ENCODE data around the gene STRA8. TPM values are rescaled to one million over a fixed set of nuclear protein-coding genes. Genes with fewer than 3 reads are reported as not detected.
A peak's percentile ranks its signal among the peaks of the same experiment; 100 is the strongest.

STRA8 gene
- total RNA-seq, 1 donor from 2014 or later, result not detected

DNA sequence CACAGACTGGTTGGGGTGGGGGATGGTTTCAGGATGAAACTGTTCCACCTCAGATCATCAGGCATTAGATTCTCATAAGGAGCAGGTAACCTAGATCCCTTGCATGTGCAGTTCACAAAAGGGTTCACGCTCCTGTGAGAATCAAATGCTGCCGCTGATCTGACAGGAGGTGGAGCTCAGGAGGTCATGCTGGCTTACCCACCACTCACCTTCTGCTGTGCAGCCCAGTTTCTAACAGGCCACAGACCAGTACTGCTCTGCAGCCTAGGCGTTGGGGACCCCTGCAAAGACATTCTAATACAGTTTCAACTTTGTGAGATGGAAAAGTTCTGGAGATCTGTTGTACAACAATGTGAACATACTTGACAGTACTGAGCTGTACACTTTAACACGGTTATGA lies 39.9 kb downstream of the STRA8 start:
- TF ChIP-seq CTCF (IDR thresholded peaks at IDR 0.05) (no peak), POLR2AphosphoS5 (IDR thresholded peaks at IDR 0.05; ENCODE audit: insufficient read depth in 1 of 2, low read depth in 1 of 2) (no peak), POLR2A (IDR thresholded peaks at IDR 0.05) (no peak)
- H3K4me3 ChIP-seq, result no peak overlapping the region
- intact Hi-C loops (cut with DNase I), result loop anchor here (10.0 kb wide), 1 partner anchor 371 kb away; no protein-coding TSS in a partner anchor
- no peaks in the 10 kb centered on the region for H3K4me1 ChIP-seq
- H3K9me3 ChIP-seq, result no peaks in the 10 kb centered on the region
- no peaks in the 10 kb centered on the region for H3K27me3 ChIP-seq
- H3K36me3 ChIP-seq, result no peaks in the 10 kb centered on the region
- no peak overlapping the region for H3K27ac ChIP-seq
- peak; percentile 64 for DNase-seq (ENCODE audit: extremely low spot score in 2 of 2)

- peak; percentile 71 to 87 for DNase-seq (ENCODE audit: extremely low spot score in 2 of 2)
- no peak overlapping the region for H3K4me3 ChIP-seq
- TF ChIP-seq POLR2A (IDR thresholded peaks at IDR 0.05) (no peak), CTCF (IDR thresholded peaks at IDR 0.05) (peak; percentile 67 to 85 (median 77)), POLR2AphosphoS5 (IDR thresholded peaks at IDR 0.05; ENCODE audit: insufficient read depth in 1 of 2, low read depth in 1 of 2) (no peak)
- no peaks in the 10 kb centered on the region for H3K4me1 ChIP-seq
- H3K27me3 ChIP-seq, result no peaks in the 10 kb centered on the region
- intact Hi-C loops (cut with DNase I), result loop anchor here (10.0 kb wide), 1 partner anchor 370 kb away; no protein-coding TSS in a partner anchor
- no peak overlapping the region for H3K27ac ChIP-seq
- H3K9me3 ChIP-seq, result no peaks in the 10 kb centered on the region
- no peaks in the 10 kb centered on the region for H3K36me3 ChIP-seq
These were observed 41.0 kb downstream of the STRA8 start for GRCh38 chr7:135274495-135275268.

DNA sequence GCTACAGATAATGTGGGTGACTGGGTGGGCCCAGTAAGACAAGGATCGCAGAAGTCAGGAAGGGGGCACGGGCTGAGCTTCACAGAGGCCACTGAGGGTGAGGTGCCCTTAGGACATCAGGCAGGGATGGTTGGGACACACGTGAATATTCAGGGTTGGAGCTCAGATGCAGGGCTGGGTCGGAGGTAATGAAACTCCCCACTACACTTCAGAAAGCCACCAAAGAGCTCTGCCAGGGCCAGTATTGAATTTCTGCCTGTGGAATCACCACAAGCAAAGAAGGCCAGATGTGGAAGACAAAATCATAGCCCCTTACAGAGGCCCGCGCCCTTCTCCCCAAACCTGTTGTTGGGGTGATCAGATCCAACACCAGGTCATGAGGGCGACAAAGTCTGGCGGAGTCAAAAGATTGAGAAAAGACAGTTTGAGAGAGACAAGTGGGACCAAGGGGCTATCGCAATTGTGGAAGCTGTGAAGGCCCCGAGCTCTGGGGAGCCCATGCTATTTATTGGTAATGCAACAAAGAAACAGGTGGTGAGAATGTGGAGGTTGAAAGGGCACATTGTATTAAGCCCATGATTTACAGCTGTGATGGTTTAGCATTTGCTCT lies 42.4 kb downstream of the STRA8 start:
- no peaks in the 10 kb centered on the region for H3K27me3 ChIP-seq
- intact Hi-C loops (cut with DNase I), result loop anchor here (10.0 kb wide), 1 partner anchor 369 kb away; no protein-coding TSS in a partner anchor
- H3K27ac ChIP-seq, result no peak overlapping the region
- peak; percentile 64 to 80 for DNase-seq (ENCODE audit: extremely low spot score in 2 of 2)
- H3K4me3 ChIP-seq, result no peak overlapping the region
- H3K4me1 ChIP-seq, result no peaks in the 10 kb centered on the region
- H3K36me3 ChIP-seq, result no peaks in the 10 kb centered on the region
- H3K9me3 ChIP-seq, result no peaks in the 10 kb centered on the region
- TF ChIP-seq POLR2AphosphoS5 (IDR thresholded peaks at IDR 0.05; ENCODE audit: insufficient read depth in 1 of 2, low read depth in 1 of 2) (no peak), POLR2A (IDR thresholded peaks at IDR 0.05) (no peak), CTCF (IDR thresholded peaks at IDR 0.05) (no peak)

- H3K9me3 ChIP-seq, result no peaks in the 10 kb centered on the region
- no peaks in the 10 kb centered on the region for H3K36me3 ChIP-seq
- H3K4me3 ChIP-seq, result no peak overlapping the region
- no peaks in the 10 kb centered on the region for H3K27me3 ChIP-seq
- intact Hi-C loops (cut with DNase I), result loop anchor here (10.0 kb wide), 1 partner anchor 368 kb away; no protein-coding TSS in a partner anchor
- no peak for TF ChIP-seq POLR2AphosphoS5 (IDR thresholded peaks at IDR 0.05; ENCODE audit: insufficient read depth in 1 of 2, low read depth in 1 of 2)
- TF ChIP-seq CTCF (IDR thresholded peaks at IDR 0.05), result no peak
- TF ChIP-seq POLR2A (IDR thresholded peaks at IDR 0.05), result no peak
- no peak overlapping the region for H3K27ac ChIP-seq
- DNase-seq (ENCODE audit: extremely low spot score in 2 of 2), result peak; percentile 65 to 82
- peaks cover 6% of the 10 kb centered on the region for H3K4me1 ChIP-seq
These were observed 43.5 kb downstream of the STRA8 start for GRCh38 chr7:135277161-135277560.

Measured in vagina (tissue), 2 donors.